GM21786 (cell line): Measurements from ENCODE around the gene SLC25A42.
"Not testable (repeated sequence)": the region's sequence is repeated elsewhere in the genome, so short reads cannot be mapped to it uniquely, and the experiment has no call there.

Experiments
- ATAC-seq: cut with Tn5 transposase; IDR thresholded peaks from one replicate; pipeline ENCODE4 v1.9.1; 2021; ENCODE audit not compliant: unreplicated experiment

SLC25A42 gene

DNA sequence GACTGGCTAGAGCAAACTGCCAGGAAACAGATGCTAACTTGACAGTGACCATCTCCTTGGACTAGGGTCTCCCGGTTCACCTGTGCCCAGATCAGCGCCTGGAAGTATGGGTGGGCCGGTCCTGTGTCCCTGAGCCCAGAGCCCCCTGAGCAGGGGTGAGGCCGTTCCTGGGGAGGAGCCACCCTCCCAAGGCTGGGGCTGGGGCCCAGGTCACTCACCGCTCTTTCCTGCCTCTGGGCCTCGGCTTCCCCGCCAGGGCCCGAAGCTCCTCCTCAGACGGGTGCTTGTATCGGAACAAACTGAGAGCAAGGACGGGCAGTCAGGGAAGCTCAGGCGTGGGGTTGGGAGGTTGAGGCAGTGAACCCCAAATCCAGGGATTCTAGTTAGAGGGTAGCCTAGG, 69.1 kb downstream of the SLC25A42 start:
- ATAC-seq: no peak

GRCh38 chr19:19133985-19134384, 70.2 kb downstream of the SLC25A42 start:
- no peak for ATAC-seq

- no peak for ATAC-seq
Observed at GRCh38 chr19:19134687-19135158, 70.9 kb downstream of the SLC25A42 start.

GRCh38 chr19:19135713-19136112, 71.9 kb downstream of the SLC25A42 start:
- not testable (repeated sequence) for ATAC-seq

DNA sequence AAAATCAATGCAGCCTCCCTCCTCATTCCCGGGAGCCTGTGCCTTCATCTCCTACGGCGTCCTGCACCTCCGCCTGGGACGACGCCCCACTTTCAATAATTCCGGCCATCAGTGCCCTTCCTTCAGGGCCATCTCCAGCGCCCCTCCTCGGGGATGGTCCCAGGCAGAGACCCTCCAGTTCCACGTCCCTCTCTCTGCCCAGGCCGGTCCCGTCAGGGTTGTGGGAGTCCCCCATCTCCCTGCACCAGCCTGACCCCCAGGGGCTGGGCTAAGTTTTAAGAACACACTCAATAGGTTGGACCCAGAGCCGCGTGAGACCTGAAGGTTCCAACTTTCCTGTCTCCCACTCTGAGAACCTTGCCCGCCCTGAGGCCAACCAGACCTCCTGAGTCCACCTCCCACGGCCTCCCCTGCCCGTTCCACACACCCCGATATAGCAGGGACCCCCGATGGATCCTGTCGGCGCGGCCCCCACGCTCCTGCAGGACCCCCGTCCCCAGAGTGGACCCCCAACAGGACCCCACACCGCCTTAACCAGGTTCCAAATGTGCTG, 73.8 kb downstream of the SLC25A42 start:
- no peak for ATAC-seq

DNA sequence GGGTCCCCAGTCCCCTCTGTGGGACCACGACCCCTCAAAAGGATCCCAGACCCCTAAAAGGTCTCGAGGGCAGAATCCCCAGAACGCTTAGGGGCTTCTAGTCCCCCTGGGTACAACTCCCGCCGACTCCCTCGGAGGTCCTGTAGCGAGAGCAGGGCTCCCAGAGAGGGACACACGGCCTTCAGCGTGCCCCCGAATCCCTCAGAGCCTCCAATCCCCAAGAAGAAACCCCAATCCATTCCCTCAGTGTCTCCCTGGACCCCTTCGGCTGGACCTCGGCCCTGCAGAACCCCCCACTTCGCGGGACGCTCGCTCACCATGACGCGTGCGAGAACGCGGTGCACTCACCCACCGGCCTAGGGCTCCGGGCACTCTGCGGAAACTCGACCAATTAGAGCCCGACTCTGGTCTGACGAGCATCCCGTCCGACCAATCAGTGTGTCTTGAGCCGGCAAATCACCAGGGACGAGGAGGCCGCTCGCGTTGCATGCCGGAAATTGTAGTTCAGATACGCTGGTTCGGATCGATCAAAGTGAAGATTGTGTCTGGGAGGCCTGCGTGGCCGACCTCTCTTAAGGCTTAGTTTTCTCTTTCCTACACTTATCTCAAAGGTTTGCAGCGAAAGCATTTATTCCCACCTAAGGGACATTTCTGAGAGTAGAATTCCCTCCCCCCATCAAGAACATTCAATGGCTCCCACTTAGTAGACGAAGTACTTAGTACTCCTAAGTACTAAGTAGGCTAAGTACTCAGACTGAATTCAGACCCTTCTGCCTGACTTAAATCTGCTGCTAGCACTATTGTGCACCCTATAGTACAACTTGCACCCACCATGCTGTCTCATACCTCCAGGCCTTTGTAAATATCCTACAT, 74.6 kb downstream of the SLC25A42 start, which contains the start of gene TMEM161A:
Gene TMEM161A (minus strand): TSS at position 370 of the 873 bp plus-strand sequence. CDS start 50 bp downstream, at position 320.
- peak; percentile 96 for ATAC-seq

DNA sequence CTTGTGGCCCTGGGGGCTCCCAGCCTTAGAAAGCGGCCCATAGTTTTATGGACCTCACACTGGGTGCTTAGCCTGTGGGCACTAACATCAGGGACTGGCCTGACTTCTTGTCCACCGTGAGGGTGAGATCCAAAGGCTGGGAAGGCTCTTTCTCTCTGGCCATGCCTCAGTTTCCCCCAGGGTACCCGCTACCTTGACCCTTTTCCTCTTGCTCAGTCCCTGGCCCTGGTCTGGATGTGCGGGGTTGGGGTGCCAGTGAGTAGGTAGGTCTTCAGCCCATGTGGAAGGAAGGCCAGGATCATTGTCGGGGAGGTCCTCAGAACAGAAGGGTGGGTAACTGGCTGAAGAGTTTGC, 76.1 kb downstream of the SLC25A42 start:
- ATAC-seq: no peak

- ATAC-seq: no peak
Observed at GRCh38 chr19:19140476-19140875, 76.7 kb downstream of the SLC25A42 start.

- no peak for ATAC-seq
Observed at GRCh38 chr19:19142347-19142746, 78.6 kb downstream of the SLC25A42 start.

GRCh38 chr19:19145281-19145680, 81.5 kb downstream of the SLC25A42 start:
- ATAC-seq: no peak

DNA sequence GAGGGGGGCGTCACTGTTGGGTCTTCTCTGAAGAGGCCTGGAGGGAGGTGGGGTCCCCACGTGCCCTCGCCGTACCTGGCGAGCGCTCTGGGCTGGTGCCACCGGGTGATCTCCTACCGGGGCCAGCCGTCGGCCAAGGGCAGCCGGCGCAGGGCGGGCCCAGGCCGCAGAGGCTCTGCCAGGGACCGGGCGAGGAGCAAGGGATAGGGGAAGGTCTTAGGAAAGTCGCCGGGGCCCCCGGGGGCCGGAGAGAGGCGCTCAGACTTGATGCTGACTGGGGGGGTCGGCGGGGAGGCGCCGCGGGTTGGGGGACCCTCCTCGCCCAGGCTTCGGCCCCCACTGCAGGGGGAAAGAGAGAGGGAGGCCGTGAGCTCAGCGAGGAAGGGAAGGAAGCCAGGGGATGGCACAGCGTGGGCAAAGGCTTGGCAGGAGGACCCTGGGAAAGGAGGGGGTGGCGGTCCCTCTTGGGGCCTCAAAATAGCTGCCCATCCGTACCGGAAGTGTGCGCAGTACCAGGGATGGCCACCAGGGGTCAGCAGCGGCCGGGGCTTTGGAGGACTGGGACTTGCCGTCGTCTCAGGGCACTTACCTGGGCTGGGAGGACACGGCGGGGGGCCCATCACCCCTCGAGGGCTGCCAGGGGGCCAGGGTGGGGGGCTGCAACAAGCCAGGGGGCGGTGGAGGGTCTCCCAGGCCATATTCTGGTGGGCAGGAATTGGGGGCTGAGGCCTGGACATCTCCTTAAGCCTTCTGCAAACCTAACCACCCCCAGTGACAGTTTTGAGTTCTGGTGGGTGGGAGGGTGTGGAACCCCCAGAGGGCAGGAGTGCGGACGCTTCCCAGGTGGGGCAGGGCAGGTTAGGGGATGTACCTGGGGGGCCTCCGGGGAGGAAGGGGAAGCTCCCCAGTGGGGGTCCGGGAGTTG, 82.2 kb downstream of the SLC25A42 start:
- no peak for ATAC-seq

DNA sequence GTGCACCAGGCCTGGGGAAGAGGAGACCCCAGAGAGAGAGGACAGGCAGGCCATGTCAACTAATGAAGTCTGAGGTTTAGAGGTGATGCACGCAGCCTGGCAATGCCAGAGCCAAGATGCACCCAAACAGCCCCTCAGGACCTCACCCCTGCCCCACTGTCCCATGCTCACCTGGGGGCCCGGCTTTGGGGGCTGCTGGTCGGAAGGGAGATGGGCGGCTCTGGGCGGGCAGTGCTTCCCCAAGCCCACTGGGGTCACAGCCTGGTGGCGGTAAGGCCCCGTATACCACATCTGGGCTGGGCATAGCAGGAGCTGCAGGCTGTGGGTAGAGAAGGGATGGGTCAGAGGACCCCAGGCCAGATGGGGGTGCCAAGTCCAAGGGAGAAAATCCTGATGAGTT, 83.1 kb downstream of the SLC25A42 start:
- no peak for ATAC-seq

GRCh38 chr19:19147344-19147743, 83.5 kb downstream of the SLC25A42 start:
- ATAC-seq: no peak

- ATAC-seq: not testable (repeated sequence)
Observed at GRCh38 chr19:19148504-19148903, 84.7 kb downstream of the SLC25A42 start.

DNA sequence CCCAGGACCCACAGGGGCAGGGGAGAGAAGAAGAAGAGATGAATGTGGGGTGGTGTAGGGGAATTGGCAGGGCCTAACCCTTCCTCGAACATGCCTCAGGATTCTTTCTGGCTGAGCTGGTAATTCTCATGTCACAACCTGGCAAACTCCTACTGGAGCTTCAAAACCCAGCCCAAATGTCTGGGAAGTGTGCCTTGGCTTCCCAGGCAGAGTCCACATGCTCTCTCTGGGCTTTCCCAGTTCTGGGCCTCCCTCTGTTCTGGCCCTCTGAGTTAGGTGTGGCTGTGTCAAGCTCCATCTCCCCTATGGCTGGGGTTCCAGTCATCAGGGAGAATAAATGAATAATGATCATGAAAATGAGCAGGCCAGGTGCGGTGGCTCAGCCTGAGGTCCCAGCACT, 85.6 kb downstream of the SLC25A42 start:
- no peak for ATAC-seq

DNA sequence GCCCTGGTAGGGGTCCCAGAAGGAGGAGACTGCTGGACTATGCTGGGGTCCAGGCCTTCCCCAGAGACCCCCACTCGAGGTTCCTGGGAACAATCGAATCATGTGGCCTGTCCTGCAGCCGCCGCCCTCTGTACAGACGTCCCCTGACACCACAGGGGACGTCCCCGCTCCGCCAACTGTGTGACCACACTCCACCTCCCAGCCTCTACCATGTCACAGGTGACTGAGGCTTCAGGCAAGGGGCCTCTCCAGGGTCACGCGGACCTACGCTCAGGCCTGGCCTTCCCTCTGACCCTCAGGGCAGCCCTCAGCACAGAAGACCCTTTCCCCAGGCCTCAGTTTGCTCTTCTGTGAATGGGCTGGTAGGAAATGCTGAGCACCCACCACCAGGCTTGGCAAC, 87.6 kb downstream of the SLC25A42 start:
- peak; percentile 79 for ATAC-seq

- no peak for ATAC-seq
Observed at GRCh38 chr19:19152668-19153384, 89.0 kb downstream of the SLC25A42 start.

GRCh38 chr19:19154768-19155494, 91.1 kb downstream of the SLC25A42 start:
- ATAC-seq: no peak

DNA sequence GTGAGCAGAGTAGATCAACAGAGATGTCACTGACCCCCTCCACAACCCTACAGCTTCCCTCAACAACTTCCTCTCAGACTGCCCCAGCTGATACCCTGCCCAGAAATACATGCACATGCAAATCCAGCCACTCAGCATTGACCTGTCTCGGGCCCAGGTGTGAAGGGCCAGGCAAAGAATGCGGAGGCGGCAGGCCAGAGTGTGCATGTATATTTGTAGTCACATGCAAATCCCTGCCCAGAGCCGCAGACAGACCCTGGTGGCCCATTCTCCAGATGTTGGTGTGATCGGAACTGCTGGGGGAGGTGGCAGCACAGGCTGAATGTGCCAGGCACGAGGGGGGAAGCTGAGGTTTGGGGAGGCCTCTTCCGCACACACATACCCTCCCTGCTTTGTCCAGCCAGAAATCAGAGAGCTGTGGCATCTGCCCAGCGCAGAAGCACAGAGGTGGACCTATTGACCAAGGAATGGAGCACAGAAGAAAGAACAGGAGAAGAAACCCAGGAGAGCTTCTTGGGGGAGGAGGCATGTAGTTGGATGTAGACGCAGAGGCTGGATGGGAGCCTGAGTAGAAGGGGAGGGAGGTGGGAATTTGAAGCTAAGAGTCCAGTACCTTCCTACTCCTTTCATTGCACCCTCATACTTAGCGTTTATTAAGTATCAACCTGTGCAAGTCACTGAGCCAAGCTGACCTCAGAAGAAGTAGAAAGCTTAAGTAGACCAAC, 91.9 kb downstream of the SLC25A42 start:
- ATAC-seq: no peak
